Gastroesophageal sphincter (tissue), 3 donors: ENCODE data around the gene B4GALNT3.

Experiments used
- EP300 ChIP-seq: sonication (generic); formaldehyde crosslinking; IDR thresholded peaks from one replicate; pipeline ENCODE4 v1.6.1; 2017; ENCODE audit warnings: antibody characterized with exemption, mild to moderate bottlenecking
- POLR2AphosphoS5 ChIP-seq: sonication (generic); formaldehyde crosslinking; IDR thresholded peaks from one replicate; pipeline ENCODE4 v1.6.1; 2017; ENCODE audit warnings: antibody characterized with exemption
- TF ChIP-seq, protein P1 (sequence below), 4 experiments: fragments of 200-600 bp in 2 of 4; fragments of 450-650 bp in 2 of 4; sonication (generic) in 1 of 4; IDR thresholded peaks; one replicate each; pipeline ENCODE4 v1.5.1; 2017 to 2019; ENCODE audit warnings: antibody characterized with exemption in 4 of 4, mild to moderate bottlenecking in 2 of 4, moderate library complexity in 2 of 4

DNA sequence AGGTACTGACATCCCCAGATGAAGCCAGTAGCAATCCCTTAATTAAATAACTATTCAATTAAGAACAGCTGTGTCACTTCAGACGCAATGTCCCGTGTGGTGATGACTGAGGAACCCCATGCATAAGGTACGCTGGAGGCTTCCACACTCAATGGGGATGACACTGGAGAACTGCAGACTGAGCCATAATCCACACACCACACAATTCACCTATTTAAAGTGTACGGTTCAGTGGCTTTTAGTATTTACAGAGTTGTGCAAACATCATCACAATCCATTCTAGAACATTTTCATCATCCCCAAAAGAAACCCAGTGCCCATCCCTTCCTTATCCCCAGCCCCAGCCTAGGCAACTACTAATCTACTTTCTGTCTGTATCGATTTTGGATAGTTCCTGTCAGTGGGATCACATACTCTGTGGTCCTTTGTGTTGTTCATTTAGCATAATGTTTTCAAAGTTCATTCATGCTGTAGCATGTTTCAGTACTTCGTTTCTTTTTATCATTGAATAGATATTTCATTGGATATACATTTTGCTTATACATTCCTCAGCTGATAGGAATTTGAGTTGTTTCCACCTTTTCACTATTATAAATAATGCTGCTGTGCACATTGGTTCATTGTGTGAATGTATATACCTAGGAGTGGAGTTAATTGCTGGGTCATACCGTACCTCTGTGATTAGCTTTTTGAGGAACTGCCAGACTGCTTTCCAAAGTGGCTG, 142.4 kb downstream of the B4GALNT3 start:
- TF ChIP-seq, protein P1, sequence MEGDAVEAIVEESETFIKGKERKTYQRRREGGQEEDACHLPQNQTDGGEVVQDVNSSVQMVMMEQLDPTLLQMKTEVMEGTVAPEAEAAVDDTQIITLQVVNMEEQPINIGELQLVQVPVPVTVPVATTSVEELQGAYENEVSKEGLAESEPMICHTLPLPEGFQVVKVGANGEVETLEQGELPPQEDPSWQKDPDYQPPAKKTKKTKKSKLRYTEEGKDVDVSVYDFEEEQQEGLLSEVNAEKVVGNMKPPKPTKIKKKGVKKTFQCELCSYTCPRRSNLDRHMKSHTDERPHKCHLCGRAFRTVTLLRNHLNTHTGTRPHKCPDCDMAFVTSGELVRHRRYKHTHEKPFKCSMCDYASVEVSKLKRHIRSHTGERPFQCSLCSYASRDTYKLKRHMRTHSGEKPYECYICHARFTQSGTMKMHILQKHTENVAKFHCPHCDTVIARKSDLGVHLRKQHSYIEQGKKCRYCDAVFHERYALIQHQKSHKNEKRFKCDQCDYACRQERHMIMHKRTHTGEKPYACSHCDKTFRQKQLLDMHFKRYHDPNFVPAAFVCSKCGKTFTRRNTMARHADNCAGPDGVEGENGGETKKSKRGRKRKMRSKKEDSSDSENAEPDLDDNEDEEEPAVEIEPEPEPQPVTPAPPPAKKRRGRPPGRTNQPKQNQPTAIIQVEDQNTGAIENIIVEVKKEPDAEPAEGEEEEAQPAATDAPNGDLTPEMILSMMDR (IDR thresholded peaks at IDR 0.05): no peak
- no peak for TF ChIP-seq EP300
- TF ChIP-seq POLR2AphosphoS5: no peak
